T-helper 1 cell treated with Interleukin-12 subunit alpha and Interleukin-12 subunit beta and Interleukin-4 antibody, amounts not matched to agents 30 ng/mL and 1 ng/mL, for 36 hours (primary cell): ENCODE measurements around the gene MAP3K9. TPM values are rescaled to one million over a fixed set of nuclear protein-coding genes. Genes with fewer than 3 reads are reported as not detected.

Experiments
- intact Hi-C: fragments of 100-400 bp; cut with micrococcal nuclease; formaldehyde crosslinking; loops from one replicate; pipeline ENCODE4 v1.15.1; 2024
- total RNA-seq: library from RNA; stranded (reverse); gene quantifications from 2 replicates; pipeline ENCODE4 v1.2.3, GENCODE V29; 2022

Gene MAP3K9
- total RNA-seq, 1 donor from 2014 or later = 5.7 TPM

GRCh38 chr14:70726651-70727375, 82.5 kb downstream of the MAP3K9 start:
- intact Hi-C loops = no loop called here

DNA sequence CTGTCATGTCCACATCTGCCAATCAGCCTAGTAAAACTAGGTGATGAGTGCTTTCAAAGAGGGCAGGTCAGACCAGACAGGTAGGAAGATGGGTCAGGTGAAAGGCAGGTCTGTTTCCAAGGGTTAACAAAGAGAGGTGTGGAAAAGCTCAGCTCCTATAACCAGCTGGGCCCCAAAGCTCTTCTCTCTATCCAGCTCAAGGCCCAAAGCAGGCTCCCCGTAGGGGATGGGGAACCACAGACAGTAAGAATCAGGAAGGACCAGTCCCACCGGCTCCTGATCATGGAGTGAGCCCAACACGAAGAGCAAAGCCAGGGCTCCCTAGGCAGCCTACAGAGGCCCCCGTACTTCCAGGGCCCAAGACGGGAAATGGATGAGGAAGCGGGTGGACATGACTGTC, 84.4 kb downstream of the MAP3K9 start:
- intact Hi-C loops = no loop called here

- intact Hi-C loops = no loop called here
Observed at GRCh38 chr14:70724110-70724509, 85.2 kb downstream of the MAP3K9 start.

GRCh38 chr14:70723276-70723675, 86.0 kb downstream of the MAP3K9 start:
- intact Hi-C loops = no loop called here

DNA sequence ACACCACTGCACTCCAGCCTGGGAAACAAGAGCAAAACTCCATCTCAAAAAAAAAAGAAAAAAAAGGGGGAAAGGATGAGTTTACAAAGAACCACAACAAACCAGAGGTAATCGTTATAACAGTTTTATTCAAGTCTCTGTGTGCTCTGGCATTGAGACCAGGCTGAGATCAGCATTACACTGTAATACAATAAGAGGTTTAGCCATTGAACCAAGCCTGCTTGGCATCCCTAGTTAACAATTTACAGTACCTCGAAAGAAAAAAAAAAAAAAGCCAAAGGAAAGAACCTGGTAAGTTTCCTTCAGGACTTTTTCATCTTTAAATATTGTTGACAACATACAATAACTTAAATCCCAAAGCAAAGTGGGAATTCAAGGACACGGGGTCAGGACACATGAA, 86.9 kb downstream of the MAP3K9 start:
- intact Hi-C loops = no loop called here

DNA sequence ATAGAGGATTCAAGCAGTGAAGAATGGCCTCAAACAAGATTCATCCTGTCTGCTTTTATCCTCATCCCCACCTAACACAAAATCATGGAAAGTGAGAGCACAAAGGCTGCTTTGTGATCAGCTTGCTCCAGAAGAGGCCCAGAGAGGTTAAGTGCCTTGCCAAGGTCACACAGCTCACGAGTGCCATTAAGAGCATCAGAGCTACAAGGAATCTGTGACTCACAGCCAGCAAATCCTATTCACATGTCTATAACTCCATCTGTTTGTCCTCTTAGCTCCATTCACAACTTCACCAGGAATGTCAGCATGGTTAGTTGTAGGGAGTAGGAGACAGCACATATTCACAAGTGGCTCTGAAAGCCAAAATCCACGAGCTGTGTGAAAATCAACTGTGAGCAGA, 87.8 kb downstream of the MAP3K9 start:
- intact Hi-C loops = no loop called here

GRCh38 chr14:70718383-70719118, 90.8 kb downstream of the MAP3K9 start:
- intact Hi-C loops = no loop called here

DNA sequence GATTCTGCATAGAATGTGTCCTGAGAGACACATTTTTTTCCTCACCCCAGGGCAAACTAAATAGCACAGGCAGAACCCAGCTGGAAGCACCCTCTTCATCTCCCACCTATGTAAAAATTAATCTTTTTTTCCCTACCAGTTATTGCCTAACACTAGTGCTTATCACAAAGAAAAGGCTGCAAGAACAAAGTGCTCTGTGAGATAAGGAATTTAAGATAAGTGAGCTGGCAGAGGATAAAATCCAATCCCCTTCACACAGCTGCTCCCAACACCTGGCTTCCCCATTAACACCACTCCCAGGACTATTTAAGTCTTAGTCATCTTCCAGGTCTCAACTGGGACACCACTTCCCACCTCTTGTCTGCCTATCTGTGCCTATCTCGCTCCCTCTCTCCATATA, 92.4 kb downstream of the MAP3K9 start:
- intact Hi-C loops = no loop called here

DNA sequence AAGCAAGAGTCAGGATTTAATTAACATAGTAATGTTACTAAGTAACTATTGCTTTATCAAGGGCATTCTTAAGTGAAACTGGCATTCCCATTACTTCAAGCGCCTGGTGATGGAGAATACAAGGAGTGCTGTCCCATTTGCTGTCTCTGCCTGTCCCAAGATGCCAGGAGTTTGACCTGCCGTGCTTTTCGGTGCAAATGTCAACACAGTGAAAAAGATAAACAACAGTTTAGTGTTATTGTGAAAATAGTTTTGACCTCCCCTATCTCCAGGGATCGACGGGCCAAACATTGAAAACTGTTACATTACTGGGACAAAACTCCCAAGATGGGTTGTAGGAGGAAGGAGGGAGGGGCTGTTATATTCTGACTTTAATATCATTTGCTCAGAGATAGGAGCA, 92.8 kb downstream of the MAP3K9 start:
- intact Hi-C loops = no loop called here

- intact Hi-C loops = loop anchor here (1.0 to 5.0 kb wide), 6 partner anchors 53 to 258 kb away; partner anchors contain the start of genes MED6 and TTC9
Observed at GRCh38 chr14:70714055-70714550, 95.2 kb downstream of the MAP3K9 start.

DNA sequence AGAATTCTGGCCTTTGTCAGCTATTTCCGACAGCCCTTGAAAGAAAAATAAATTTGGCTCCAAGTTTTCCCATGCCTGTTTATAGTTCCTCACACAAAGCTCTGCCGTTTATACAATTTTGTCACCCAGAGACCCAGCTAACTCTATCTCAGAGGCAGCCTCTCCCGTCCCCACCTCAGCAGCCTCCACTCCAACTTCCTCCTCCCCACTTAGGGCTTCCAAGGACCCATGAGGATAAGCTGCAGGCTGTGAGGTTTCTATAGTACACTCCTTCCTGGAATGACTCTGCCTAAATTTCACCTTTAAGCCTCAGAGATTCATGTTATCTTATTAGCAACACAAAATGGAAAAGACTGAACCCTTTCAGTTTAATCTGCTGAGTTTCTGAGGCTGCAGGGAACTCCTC, 95.8 kb downstream of the MAP3K9 start:
- intact Hi-C loops = loop anchor here (5.0 kb wide), 2 partner anchors 111 to 259 kb away; partner anchors contain the start of gene MED6

GRCh38 chr14:70713096-70713495, 96.2 kb downstream of the MAP3K9 start:
- intact Hi-C loops = loop anchor here (5.0 kb wide), 2 partner anchors 111 to 259 kb away; partner anchors contain the start of gene MED6

DNA sequence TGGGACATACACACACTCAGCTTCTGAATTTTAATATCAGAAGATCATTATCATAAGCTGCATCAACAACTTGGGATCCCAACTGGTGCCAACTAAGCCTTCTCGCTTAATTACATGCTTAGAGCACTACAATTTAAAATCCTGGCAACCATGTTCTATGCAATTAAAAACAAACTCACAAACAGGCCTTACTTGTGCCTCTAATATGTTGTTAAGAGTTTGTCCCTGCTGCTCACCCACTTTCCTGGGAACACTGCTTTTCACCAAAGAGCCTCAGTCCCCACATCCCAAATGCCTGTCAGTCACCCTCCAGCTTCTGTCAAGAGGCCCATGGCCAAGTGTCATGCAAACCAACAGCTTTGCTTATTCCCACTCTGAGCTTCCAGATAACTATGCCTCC, 97.9 kb downstream of the MAP3K9 start:
- intact Hi-C loops = loop anchor here (5.0 kb wide), 2 partner anchors 109 to 261 kb away; partner anchors contain the start of gene MED6

DNA sequence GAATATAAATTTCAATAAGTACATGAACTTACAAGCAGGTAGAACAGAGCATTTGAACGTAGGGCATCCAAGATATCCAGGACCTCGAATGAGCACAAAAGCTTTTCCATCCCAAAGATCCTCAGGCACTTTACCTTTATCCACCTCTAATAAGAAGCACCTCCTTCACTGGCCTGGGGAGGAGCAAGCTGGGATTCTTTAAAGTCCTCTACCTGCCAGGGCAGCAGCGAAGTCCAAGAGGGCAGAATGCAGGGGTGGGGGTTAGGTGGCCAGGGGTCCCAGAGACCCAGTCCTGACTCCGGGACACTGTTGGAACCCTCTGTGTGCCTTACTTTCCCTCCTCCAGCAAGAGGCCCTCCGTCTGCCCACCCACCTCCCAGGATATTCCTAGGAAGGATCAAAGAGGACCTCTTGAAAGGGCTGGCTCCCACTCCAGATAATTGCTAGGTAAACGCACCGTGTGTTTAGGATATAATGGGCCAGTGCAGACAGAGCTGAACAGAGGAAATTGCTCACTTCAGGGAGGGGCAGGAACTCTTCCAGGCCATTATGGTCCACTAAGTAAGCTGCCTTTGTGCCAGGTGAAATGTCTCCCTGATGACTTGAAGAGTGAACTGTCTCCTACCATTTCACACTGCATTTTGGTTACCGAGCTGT, 99.5 kb downstream of the MAP3K9 start:
- intact Hi-C loops = loop anchor here (5.0 kb wide), 2 partner anchors 108 to 262 kb away; partner anchors contain the start of gene MED6

DNA sequence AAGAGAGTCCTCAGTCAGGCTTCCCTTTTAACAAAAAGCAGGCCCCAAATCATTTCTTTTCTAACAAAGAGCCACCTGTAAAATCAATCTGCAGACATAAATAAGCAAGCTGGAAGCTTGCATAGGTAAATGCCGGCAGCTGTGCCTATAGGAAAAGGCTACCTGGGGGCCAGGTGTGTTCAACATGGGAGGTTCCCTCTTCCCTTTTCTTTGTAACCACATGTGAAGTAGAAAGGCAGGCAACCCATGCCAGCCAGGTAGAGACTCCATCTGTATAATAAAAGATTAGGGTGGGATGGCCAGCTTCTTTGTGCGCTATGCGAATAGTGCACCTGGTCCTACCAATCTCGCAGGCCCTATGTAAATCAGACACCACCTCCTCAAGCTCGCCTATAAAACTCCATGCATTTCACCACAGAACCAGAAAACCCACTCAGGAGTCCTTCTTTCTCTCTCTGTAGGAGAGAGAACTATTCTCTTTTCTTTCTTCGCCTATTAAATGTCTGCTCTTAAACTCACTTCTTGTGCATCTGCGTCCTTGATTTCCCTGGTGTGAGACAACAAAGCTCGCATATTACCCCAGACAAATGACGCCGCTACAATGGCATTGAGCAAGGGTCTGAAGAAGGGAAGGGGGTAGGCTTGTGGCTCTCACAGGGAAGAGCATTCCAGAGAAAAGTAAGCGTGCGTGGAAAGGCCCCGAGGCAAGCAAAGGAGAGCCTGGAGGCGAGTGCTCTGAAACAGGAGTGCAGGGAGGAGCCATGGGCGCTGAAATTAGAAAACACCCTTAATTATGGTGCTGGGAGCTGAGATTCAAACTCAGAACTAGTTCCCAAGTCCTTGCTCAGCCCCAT, 100.4 kb downstream of the MAP3K9 start:
- intact Hi-C loops = no loop called here

- intact Hi-C loops = no loop called here
Observed at GRCh38 chr14:70707138-70708038, 101.9 kb downstream of the MAP3K9 start.

- intact Hi-C loops = no loop called here
Observed at GRCh38 chr14:70706177-70706576, 103.1 kb downstream of the MAP3K9 start.

DNA sequence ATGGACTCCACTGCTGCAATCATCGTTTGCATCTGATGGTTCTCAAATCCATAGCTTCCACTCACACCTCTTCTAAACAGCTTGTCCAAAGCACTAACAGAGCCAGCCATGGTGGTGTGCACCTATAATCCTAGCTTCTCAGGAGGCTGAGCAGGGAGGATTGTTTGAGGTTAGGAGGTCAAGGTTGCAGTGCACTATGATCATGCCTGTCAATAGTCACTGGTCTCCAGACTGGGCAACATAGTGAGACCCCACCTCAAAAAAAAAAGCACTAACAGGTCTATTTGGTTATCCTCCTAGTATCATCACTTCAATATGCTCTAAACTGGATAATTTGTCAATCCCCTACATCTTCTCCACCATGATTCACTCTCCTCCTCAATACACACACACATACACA, 104.4 kb downstream of the MAP3K9 start:
- intact Hi-C loops = loop anchor here (2.0 kb wide), 1 partner anchor 82 kb away; no protein-coding TSS in a partner anchor

DNA sequence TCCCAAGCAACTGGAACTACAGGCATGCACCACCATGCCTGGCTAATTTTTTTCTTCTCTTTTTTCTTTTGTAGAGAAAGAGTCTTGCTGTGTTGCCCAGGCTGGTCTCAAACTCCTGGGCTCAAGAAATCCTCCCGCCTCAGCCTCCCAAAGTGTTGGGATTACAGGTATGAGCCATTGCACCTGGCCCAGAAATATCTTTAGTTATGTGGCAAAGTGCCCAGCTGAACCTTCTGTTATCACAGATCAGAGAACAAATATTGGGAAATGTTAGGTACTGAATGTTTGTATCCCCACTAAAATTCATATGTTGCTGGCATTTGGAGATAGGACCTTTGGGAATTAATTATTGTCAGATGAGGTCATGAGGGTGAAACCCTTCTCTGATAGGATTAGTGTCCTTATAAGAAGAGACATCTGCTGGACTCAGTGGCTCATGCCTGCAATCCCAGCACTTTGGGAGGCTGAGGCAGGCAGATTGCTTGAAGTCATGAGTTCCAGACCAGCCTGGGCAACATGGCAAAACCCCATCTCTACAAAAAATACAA, 105.6 kb downstream of the MAP3K9 start:
- intact Hi-C loops = loop anchor here (2.0 kb wide), 1 partner anchor 81 kb away; no protein-coding TSS in a partner anchor
